GM19035 (cell line): ENCODE results near the gene RUSF1.
"Not testable (repeated sequence)": the region's sequence is repeated elsewhere in the genome, so short reads cannot be mapped to it uniquely, and the experiment has no call there.

ENCODE experiments used
- ATAC-seq: cut with Tn5 transposase; IDR thresholded peaks from one replicate; pipeline ENCODE4 v1.9.1; 2021; ENCODE audit not compliant: unreplicated experiment

Gene RUSF1

DNA sequence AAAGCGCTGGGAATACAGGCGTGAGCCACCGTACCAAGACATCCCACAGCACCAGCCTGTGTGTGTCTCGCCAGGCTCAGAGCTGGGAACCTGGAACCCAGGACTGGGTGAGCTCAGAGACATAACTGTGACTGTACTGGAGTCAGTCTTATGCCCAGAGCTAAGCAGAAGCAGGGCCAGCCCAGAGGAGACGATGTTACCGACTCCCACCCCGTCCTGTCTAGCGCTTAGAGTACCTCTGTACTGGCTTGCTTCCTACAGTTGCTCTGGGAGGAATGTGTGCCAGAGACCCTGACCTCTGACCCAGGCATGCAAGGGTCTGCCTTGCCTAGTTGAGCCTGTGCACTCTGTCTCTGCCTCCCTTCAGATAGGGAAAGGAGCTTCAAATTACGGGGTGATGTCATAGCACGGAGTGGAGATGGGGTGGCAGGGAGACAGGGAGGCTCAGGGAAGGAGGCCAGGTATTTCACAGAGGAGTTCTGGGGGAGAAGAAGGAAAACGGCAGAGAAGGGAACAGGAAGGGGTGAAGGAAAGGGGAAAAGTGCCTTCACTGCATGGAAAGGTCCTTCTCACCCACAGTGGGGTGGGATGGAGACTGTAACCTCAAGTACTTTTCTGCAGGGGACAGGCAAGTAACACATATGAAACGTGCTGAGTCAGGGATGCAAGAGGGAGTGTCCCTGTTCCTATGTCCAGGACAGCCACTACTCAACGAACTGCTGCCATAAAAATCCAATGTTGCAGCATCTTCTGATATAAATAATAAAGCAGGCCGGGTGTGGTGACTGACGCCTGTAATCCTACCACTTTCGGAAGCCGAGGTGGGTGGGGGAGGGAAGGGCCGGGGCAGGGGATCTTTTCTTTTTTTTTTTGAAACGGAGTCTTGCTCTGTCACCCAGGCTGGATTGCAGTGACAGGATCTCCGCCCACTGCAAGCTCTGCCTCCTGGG, 54.7 kb downstream of the RUSF1 start:
- ATAC-seq = no peak

DNA sequence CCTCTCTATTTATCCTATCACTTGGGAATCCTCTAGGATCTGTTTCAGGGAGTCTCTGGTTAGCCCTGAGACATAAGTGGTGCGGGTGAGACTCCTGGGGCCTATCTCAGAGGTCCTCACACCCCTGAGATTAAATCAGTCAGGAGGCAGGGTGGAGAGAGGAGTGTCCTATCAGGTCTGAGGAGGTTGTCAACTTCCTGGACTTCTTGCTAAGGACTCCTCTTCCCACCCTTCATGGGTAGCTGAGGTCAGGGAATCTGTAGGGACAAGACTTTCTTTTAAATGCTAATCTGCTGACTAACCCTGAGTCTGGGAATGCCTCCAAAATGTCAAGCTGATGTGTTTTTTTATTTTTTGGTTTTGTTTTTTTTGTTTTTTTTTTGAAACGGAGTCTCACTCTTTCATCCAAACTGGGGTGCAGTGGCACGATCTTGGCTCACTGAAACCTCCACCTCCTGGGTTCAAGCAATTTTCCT, 55.5 kb downstream of the RUSF1 start:
- ATAC-seq = no peak

DNA sequence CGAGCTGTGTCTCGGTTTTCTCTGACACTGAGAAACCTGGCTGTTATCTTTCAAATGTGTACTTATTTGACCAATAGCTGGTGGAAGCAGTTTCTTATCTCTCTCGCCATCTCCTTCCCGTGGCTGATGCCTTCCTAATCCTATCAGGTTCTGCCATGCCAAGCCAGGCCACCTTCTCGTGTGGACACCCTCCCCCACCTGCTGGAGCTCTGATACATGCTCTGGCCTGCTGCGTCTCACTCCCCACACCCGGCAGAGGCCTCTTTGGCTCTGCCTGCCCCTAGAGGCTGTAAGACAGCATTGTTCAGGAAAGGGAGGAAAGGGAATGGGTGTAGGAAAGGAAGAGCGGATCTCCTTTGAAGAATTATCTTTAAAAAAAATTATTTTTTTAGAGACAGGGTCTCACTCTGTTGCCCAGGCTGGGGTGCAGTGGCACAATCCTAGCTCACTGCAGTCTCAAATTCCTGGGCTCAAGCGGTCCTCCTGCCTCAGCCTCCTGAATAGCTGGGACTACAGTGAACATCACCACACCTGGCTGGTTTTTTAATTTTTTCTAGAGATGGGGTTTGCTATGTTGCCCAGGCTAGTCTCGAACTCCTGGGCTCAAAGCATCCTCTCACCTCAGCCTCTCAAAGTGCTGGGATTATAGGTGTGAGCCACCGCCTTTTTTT, 56.4 kb downstream of the RUSF1 start:
- no peak for ATAC-seq

DNA sequence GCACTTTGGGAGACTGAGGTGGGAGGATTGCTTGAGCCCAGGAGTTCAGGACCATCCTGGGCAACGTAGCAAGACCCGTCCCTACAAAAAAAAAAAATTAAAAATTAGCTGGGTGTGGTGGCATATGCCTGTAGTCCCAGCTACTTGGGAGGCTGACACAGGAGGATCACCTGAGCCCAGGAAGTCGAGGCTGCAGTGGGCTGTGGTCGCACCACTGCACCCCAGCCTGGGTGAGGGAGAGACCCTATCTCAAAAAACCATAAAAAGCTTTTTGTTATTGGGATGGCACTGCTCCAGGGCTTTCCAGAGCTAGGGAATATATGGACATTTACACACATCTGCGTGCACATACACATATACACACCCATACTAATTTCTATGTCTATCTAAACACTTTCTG, 57.0 kb downstream of the RUSF1 start:
- no peak for ATAC-seq

DNA sequence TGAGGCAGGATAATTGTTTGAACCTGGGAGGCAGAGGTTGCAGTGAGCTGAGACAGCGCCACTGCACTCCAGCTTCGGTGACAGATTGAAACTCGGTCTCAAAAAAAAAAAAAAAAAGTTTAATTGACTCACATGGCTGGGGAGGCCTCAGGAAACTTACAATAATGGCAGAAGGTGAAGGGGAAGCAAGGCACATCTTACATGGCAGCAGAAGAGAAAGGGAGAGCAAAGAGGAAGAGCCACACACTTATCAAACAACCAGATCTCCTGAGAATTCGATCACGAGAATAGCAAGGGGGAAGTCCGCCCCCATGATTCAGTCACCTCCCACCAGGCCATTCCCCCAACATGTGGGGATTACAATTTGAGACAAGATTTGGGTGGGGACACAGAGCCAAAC, 62.3 kb downstream of the RUSF1 start:
- ATAC-seq = not testable (repeated sequence)

DNA sequence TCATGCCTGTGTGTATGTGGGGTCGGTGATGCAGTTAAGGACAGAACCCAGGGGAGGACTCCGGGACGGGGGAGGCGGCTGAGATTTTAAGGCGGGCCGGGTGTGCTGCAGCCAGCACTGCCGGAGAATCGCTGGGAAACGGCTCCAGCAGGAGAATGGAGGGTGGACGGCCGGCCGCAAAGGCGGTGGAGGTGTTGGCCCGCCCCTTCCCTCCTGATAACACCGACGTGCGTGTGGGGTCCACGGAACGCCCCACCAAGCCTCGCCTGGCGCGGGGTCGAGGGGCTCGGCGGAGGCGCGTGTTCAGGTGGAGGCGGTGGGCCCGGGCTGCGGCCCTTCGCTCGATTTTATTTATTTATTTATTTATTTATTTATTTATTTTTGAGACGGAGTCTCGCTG, 66.2 kb downstream of the RUSF1 start:
- no peak for ATAC-seq

DNA sequence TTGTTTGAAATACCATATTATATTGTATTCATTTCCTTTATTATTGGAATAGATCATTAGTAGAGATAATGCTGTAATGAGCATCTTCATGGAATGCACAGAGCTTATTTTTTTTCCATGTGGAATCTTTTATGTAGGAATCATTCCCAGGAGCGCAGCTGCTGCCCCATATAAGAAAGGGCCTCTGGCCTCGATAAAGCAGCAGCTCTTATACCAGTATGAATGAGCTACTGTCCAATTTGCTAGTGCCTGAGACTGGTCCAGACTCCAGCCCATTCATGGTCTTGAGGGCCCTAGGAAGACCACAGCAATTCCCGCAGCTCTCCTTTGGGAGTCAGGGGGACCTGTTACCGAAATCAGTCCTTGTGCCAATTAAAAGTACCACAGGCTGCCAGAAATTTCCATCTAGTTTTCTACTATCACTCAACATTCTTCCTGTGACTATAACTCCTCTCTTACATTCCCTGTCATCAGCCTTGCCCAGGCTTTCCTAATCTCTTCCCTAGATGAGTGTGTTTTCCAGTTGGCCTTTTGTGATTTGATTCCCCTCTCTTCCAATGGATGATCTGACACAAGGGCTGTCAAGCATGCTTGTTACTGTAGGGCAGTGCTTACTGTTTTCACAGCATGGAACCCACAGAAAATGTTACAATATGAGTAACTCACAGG, 67.5 kb downstream of the RUSF1 start:
- ATAC-seq = no peak

DNA sequence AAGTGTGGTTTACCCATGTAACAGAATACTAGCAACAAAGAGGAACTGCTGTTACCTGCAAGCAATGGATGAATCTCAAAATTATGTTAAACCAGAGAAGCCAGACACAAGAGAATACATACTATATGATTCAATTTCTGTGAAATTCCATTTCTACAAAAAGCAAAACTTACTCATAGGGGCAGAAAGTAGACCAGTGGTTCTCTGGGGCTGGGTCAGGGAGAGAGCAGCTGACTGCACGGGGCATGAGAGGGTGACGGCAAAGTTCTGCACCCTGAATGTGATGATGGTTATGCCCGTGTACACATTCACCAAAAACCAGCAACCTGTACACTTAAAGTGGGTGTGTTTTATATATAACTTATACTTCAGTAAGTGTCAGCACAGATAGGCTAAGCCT, 68.7 kb downstream of the RUSF1 start:
- no peak for ATAC-seq
